SK-N-SH treated with all-trans-retinoic acid at 6 μM for 48 hours (cell line): ENCODE measurements around the gene PEX26.

ENCODE experiments used
- OSR1 ChIP-seq: fragments of 250-450 bp; sonication (Bioruptor Pico); IDR thresholded peaks from 2 replicates; pipeline ENCODE4 v1.8.0; 2022; ENCODE audit warnings: moderate library complexity, mild to moderate bottlenecking, inconsistent platforms
- TF ChIP-seq, protein P1 (sequence below): fragments of 250-450 bp; sonication (Bioruptor Pico); IDR thresholded peaks from 2 replicates; pipeline ENCODE4 v1.8.0; 2020; ENCODE audit warnings: mild to moderate bottlenecking, moderate library complexity, borderline replicate concordance
- TF ChIP-seq, protein P2 (sequence below): fragments of 250-450 bp; sonication (Bioruptor Pico); IDR thresholded peaks from 2 replicates; pipeline ENCODE4 v1.5.1; 2020; ENCODE audit warnings: low read depth, mild to moderate bottlenecking, moderate library complexity

DNA sequence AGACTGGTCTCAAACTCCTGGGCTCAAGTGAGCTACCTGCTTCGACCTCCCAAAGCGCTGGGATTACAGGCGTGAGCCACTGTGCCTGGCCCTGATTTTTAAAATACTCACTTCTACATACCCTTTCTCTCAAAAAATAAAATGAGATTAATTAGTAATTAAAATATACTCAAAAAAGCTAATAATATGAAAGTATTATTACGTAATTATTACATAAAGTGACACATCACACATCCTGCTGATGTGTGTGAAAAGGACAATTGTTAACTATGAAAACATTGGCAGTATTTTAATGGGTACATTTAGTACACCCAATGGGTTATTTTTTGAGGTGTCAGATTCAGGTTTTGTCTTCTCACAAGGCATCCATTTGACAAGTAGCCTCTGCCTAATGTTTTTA, 32.0 kb upstream of the PEX26 start:
- TF ChIP-seq, protein P1, sequence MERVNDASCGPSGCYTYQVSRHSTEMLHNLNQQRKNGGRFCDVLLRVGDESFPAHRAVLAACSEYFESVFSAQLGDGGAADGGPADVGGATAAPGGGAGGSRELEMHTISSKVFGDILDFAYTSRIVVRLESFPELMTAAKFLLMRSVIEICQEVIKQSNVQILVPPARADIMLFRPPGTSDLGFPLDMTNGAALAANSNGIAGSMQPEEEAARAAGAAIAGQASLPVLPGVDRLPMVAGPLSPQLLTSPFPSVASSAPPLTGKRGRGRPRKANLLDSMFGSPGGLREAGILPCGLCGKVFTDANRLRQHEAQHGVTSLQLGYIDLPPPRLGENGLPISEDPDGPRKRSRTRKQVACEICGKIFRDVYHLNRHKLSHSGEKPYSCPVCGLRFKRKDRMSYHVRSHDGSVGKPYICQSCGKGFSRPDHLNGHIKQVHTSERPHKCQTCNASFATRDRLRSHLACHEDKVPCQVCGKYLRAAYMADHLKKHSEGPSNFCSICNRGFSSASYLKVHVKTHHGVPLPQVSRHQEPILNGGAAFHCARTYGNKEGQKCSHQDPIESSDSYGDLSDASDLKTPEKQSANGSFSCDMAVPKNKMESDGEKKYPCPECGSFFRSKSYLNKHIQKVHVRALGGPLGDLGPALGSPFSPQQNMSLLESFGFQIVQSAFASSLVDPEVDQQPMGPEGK (CRISPR knock-in tag), result no peak
- TF ChIP-seq, protein P2, sequence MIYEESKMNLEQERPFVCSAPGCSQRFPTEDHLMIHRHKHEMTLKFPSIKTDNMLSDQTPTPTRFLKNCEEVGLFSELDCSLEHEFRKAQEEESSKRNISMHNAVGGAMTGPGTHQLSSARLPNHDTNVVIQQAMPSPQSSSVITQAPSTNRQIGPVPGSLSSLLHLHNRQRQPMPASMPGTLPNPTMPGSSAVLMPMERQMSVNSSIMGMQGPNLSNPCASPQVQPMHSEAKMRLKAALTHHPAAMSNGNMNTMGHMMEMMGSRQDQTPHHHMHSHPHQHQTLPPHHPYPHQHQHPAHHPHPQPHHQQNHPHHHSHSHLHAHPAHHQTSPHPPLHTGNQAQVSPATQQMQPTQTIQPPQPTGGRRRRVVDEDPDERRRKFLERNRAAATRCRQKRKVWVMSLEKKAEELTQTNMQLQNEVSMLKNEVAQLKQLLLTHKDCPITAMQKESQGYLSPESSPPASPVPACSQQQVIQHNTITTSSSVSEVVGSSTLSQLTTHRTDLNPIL (CRISPR knock-in tag), result no peak
- no peak for TF ChIP-seq OSR1
